Measurements from ENCODE around the gene SCP2D1.

DNA sequence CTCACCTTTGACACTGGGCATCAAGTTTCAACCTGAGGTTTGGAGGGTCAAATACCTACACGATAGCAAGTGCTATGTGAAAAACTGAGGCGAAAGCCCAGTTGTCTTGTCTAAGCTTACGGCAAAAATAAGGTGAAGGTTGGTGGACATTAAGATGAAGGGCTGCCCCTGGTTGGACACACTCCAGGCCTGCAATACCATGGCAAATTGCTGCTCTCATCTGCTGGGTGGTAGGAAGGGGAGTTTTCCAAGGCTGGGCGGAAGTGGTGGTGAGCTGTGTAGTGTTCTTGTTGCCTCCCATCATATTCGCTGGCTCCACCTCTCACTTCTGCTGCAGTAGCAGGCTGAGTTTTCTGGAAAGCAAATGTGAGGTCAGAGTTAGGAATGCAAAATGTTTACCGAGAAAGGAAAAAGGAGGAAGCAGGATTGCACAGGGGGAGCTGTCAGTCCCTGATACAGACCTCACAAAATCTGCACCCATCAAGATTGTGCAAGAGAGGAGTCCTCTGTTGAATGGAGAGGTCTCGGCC lies 33.7 kb downstream of the SCP2D1 start:
- TF ChIP-seq POLR2A (IDR thresholded peaks at IDR 0.05; ENCODE audit: low read length) (no peak), KDM1A (IDR thresholded peaks at IDR 0.05; ENCODE audit: low read depth) (no peak)

All from A549 (cell line).